ENCODE measurements around the gene CMSS1.

CMSS1 gene

GRCh38 chr3:99870712-99871111, 53.0 kb downstream of the CMSS1 start:
- POLR2A ChIA-PET: interaction anchor here (1.0 kb wide), 1 partner anchor 170 kb away, joined by 6 read pairs; no protein-coding TSS in a partner anchor
- no peak for DNase-seq (ENCODE audit: low read depth, low spot score)
- H3K4me3 ChIP-seq (ENCODE audit: low read depth, low read length): no peak overlapping the region
- CTCF ChIA-PET: interaction anchor here (0.9 to 1.6 kb wide), 6 partner anchors 10 to 386 kb away, joined by 3 to 6 read pairs (median 4); no protein-coding TSS in a partner anchor
- TF ChIP-seq, protein P1, sequence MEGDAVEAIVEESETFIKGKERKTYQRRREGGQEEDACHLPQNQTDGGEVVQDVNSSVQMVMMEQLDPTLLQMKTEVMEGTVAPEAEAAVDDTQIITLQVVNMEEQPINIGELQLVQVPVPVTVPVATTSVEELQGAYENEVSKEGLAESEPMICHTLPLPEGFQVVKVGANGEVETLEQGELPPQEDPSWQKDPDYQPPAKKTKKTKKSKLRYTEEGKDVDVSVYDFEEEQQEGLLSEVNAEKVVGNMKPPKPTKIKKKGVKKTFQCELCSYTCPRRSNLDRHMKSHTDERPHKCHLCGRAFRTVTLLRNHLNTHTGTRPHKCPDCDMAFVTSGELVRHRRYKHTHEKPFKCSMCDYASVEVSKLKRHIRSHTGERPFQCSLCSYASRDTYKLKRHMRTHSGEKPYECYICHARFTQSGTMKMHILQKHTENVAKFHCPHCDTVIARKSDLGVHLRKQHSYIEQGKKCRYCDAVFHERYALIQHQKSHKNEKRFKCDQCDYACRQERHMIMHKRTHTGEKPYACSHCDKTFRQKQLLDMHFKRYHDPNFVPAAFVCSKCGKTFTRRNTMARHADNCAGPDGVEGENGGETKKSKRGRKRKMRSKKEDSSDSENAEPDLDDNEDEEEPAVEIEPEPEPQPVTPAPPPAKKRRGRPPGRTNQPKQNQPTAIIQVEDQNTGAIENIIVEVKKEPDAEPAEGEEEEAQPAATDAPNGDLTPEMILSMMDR (IDR thresholded peaks at IDR 0.05; ENCODE audit: insufficient read depth, low read length, missing control alignments): no peak

GRCh38 chr3:99871231-99872045, 53.8 kb downstream of the CMSS1 start:
- CTCF ChIA-PET: interaction anchor here (0.6 to 1.6 kb wide), 5 partner anchors 12 to 382 kb away, joined by 3 to 5 read pairs (median 4); no protein-coding TSS in a partner anchor
- H3K4me3 ChIP-seq (ENCODE audit: low read depth, low read length): no peak overlapping the region
- DNase-seq (ENCODE audit: low read depth, low spot score): no peak

DNA sequence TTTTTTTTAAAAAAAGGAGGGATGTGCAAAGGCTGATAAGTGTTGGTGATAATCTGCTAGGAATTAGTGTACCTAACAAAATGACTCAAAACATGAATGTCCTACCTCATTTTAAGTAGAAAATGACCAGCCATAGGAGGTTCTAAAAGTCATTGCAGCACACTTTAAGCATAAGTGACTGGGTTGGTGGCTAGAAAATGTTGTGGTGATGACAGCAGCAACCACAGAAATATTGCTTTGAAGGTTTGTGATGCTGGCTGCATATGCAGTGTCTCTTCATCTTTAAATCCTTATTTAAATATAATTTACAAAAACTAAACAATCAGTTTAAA, 55.2 kb downstream of the CMSS1 start:
- H3K4me3 ChIP-seq (ENCODE audit: low read depth, low read length): peak overlapping the region; percentile 79
- DNase-seq (ENCODE audit: low read depth, low spot score): no peak
- CTCF ChIA-PET: interaction anchor here (0.6 kb wide), 1 partner anchor 11 kb away, joined by 3 read pairs; no protein-coding TSS in a partner anchor
- POLR2A ChIA-PET: no interaction called here
- TF ChIP-seq, protein P1 (IDR thresholded peaks at IDR 0.05; ENCODE audit: insufficient read depth, low read length, missing control alignments): no peak

More at GRCh38 chr3:99871231-99872045, 53.8 kb downstream of the CMSS1 start:
- POLR2A ChIA-PET: interaction anchor here (0.6 to 1.1 kb wide), 3 partner anchors 12 to 389 kb away, joined by 3 to 6 read pairs (median 4); no protein-coding TSS in a partner anchor
- TF ChIP-seq, protein P1 (IDR thresholded peaks at IDR 0.05; ENCODE audit: insufficient read depth, low read length, missing control alignments): no peak

- CTCF ChIA-PET: interaction anchor here (0.8 kb wide), 1 partner anchor 18 kb away, joined by 3 read pairs; no protein-coding TSS in a partner anchor
Measured at GRCh38 chr3:99873269-99874102, 55.8 kb downstream of the CMSS1 start.

DNA sequence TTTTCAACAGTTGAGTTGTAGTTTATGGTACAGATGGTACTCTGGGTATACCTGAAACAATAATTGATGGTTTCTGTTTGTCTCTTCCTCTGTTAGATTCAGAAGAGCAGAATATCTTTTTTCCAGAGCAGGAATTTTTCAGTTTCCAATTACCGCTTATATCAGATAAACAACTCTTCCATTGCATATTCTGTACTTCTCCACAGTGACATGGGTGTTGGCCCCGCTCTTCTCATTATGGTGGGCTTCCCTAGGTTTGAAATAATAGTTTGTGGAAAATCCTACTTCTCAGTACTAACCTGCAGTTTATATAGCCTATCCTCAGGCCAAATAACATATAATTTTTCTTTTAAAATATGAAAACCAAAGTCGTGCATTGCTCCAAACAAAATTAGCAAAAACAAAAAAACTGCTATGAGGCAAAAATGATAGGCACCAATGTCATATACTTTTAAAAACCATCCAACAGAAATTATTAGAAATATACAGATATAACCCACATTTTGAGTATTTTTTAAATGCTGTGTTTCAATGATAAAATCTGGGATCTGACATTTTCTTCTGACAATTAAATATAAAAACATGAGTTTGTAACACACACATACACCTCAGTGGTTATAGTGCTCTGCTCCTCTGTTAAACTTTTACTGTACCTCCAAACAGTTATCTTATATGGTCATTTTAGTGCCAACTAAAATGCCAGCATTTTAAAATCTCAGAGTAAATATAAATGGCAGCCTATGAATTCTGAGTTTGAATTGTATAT, 56.8 kb downstream of the CMSS1 start:
- CTCF ChIA-PET: interaction anchor here (0.8 kb wide), 1 partner anchor 17 kb away, joined by 3 read pairs; no protein-coding TSS in a partner anchor
- POLR2A ChIA-PET: no interaction called here
- DNase-seq (ENCODE audit: low read depth, low spot score): no peak
- TF ChIP-seq, protein P1 (IDR thresholded peaks at IDR 0.05; ENCODE audit: insufficient read depth, low read length, missing control alignments): no peak
- peak overlapping the region; percentile 79 for H3K4me3 ChIP-seq (ENCODE audit: low read depth, low read length)

More at GRCh38 chr3:99873269-99874102, 55.8 kb downstream of the CMSS1 start:
- POLR2A ChIA-PET: no interaction called here
- TF ChIP-seq, protein P1 (IDR thresholded peaks at IDR 0.05; ENCODE audit: insufficient read depth, low read length, missing control alignments): no peak
- H3K4me3 ChIP-seq (ENCODE audit: low read depth, low read length): peak overlapping the region; percentile 79
- no peak for DNase-seq (ENCODE audit: low read depth, low spot score)
